K562 (cell line): Measurements from ENCODE around the gene NVL. TPM values are rescaled to one million over a fixed set of nuclear protein-coding genes. Genes with fewer than 3 reads are reported as not detected.

Source experiments
- CREBBP ChIP-seq: IDR thresholded peaks from one replicate; pipeline ENCODE4 v1.6.1; 2012; ENCODE audit warnings: low read depth, mild to moderate bottlenecking, control low read depth, inconsistent platforms, low read length
- ELF1 ChIP-seq: fragments of 200-800 bp; sonication (Bioruptor generic); IDR thresholded peaks from 2 replicates; pipeline ENCODE4 v1.6.1; 2016; ENCODE audit warnings: missing genetic modification characterization, missing compliant biosample characterization
- FOXA3 ChIP-seq, 2 experiments: fragments of 450-650 bp in 1 of 2; sonication (generic) in 1 of 2; formaldehyde crosslinking; IDR thresholded peaks in 1 of 2; conservative IDR thresholded peaks in 1 of 2; 2 replicates each; pipeline versions ENCODE4 v1.4.0 to v1.8.0; 2020 to 2022; ENCODE audit warnings: mild to moderate bottlenecking in 2 of 2, missing genetic modification reagents in 1 of 2
- GABPB2 ChIP-seq: fragments of 250-450 bp; sonication (Bioruptor Pico); conservative IDR thresholded peaks from 2 replicates; pipeline ENCODE4 v1.5.1; 2021; ENCODE audit warnings: mild to moderate bottlenecking
- HNRNPLL ChIP-seq: fragments of 200-400 bp; formaldehyde crosslinking; IDR thresholded peaks from 2 replicates; pipeline ENCODE4 v1.6.1; 2017; ENCODE audit warnings: low read length, low read depth, mild to moderate bottlenecking; ENCODE audit not compliant: poor library complexity, severe bottlenecking
- MAFF ChIP-seq: IDR thresholded peaks from 2 replicates; pipeline ENCODE4 v1.6.1; 2012; ENCODE audit warnings: low read length, improper control_type of control experiment
- MEF2D ChIP-seq: conservative IDR thresholded peaks from 2 replicates; pipeline ENCODE4 v1.6.1; 2016; ENCODE audit warnings: low read depth, missing genetic modification characterization, missing compliant biosample characterization
- NFIC ChIP-seq: fragments of 450-650 bp; IDR thresholded peaks from 2 replicates; pipeline ENCODE4 v1.6.1; 2017; ENCODE audit warnings: mild to moderate bottlenecking, inconsistent platforms
- PHF8 ChIP-seq: fragments of 200-600 bp; sonication (generic); IDR thresholded peaks from 2 replicates; pipeline ENCODE4 v1.6.1; 2012; ENCODE audit warnings: mixed run types, mild to moderate bottlenecking, inconsistent platforms, low read length, moderate library complexity, borderline replicate concordance
- PML ChIP-seq: IDR thresholded peaks from 2 replicates; pipeline ENCODE4 v1.6.1; 2012; ENCODE audit warnings: low read length, inconsistent platforms
- TARDBP ChIP-seq: fragments of 450-650 bp; IDR thresholded peaks from 2 replicates; pipeline ENCODE4 v1.6.1; 2016
- ZBED1 ChIP-seq: IDR thresholded peaks from 2 replicates; pipeline ENCODE4 v1.6.1; 2014
- polyA plus RNA-seq, 8 experiments: library from polyadenylated mRNA; depleted of rRNA in 4 of 8; stranded (reverse) in 5 of 8; unstranded in 3 of 8; fragments of >200 nt; fragmentation: Nextera tagmentation in 2 of 8; fragmentation: Illumina TruSeq in 1 of 8; extraction: Ambion mirVana in 2 of 8; extraction: Trizol in 1 of 8; gene quantifications; 2 replicates each; pipeline versions ENCODE4 v1.2.1 to v1.2.3, GENCODE V29; 2011 to 2014; ENCODE audit warnings: inconsistent platforms in 1 of 8, missing spikeins in 1 of 8
- total RNA-seq, 7 experiments: library from RNA; depleted of rRNA in 6 of 7; stranded (reverse); fragments of >200 nt in 6 of 7; fragmentation: Illumina TruSeq in 2 of 7; extraction: Trizol in 2 of 7; gene quantifications; 2 replicates each; pipeline versions ENCODE4 v1.2.1 to v1.2.3, GENCODE V29; 2011 to 2021; ENCODE audit warnings: low replicate concordance in 1 of 7
- TF ChIP-seq, protein P1 (sequence below): fragments of 250-450 bp; sonication (Bioruptor Pico); IDR thresholded peaks from 2 replicates; pipeline ENCODE4 v1.5.0; 2021; ENCODE audit warnings: mild to moderate bottlenecking, borderline replicate concordance
- TF ChIP-seq, protein P2 (sequence below), 2 experiments: fragments of 200-800 bp in 1 of 2; sonication (Bioruptor generic) in 1 of 2; sonication (generic) in 1 of 2; formaldehyde crosslinking in 1 of 2; IDR thresholded peaks in 1 of 2; conservative IDR thresholded peaks in 1 of 2; 2 replicates each; pipeline versions ENCODE4 v1.5.0 to v1.6.1; 2016 to 2020; ENCODE audit warnings: missing compliant biosample characterization in 1 of 2, missing genetic modification characterization in 1 of 2, missing genetic modification reagents in 1 of 2
- TF ChIP-seq, protein P3 (sequence below): sonication (generic); formaldehyde crosslinking; IDR thresholded peaks from 2 replicates; pipeline ENCODE4 v1.8.1; 2023; ENCODE audit warnings: mild to moderate bottlenecking, missing genetic modification reagents
- TF ChIP-seq, protein P4 (sequence below): fragments of 250-450 bp; sonication (Bioruptor Pico); IDR thresholded peaks from 2 replicates; pipeline ENCODE4 v1.4.0; 2020; ENCODE audit warnings: mild to moderate bottlenecking, moderate library complexity, borderline replicate concordance
- TF ChIP-seq, protein P5 (sequence below): sonication (generic); formaldehyde crosslinking; IDR thresholded peaks from 2 replicates; pipeline ENCODE4 v1.9.0; 2022; ENCODE audit warnings: mild to moderate bottlenecking, missing genetic modification reagents

The NVL gene
- total and polyA plus RNA-seq, 9 of the 15 experiments (the other 6 are each of a cell fraction or from before 2014, with no cell fraction given): 32.5 to 86.6 (median 62.9) TPM

DNA sequence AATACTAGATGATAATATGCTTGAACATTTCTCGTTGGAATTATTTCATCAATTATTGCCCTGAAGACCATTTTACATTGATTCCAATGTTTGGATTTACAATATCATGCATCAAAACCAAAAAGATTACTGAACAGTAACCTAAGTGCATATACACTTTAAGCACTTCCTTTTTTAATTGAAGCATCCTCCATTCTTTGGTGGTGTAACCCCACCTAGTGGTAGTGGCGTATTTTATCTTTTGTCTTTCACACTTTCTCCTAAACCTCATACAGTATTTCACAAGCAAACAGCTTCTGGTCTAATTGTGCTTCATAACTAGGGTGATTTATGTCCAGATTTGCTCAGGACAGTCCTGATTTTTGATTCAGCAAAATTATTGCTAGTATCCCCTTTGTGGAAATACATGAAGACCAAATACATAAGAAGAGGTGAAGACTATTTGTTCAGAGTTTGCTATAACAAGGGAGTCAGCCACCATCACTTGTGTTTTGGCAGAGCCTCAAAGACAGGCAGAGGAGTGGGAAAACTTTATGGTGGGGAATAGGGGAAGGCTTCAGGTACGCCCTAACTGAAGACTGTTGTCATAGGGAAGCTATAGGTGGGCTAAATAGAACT is 3.4 kb upstream of the NVL start (continued):
- TF ChIP-seq, protein P1, sequence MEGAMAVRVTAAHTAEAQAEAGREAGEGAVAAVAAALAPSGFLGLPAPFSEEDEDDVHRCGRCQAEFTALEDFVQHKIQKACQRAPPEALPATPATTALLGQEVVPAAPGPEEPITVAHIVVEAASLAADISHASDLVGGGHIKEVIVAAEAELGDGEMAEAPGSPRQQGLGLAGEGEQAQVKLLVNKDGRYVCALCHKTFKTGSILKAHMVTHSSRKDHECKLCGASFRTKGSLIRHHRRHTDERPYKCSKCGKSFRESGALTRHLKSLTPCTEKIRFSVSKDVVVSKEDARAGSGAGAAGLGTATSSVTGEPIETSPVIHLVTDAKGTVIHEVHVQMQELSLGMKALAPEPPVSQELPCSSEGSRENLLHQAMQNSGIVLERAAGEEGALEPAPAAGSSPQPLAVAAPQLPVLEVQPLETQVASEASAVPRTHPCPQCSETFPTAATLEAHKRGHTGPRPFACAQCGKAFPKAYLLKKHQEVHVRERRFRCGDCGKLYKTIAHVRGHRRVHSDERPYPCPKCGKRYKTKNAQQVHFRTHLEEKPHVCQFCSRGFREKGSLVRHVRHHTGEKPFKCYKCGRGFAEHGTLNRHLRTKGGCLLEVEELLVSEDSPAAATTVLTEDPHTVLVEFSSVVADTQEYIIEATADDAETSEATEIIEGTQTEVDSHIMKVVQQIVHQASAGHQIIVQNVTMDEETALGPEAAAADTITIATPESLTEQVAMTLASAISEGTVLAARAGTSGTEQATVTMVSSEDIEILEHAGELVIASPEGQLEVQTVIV (CRISPR knock-in tag): no peak
- TF ChIP-seq PHF8 (no peak), NFIC (no peak), CREBBP (no peak), HNRNPLL (no peak), GABPB2 (no peak), ELF1 (tag) (peak; percentile 43; the same call in 1 of the 2 replicates), MAFF (no peak; the same call in 1 of the 2 replicates), PML (no peak; the same call in 1 of the 2 replicates), TARDBP (no peak), MEF2D (tag) (no peak), FOXA3 (CRISPR knock-in tag; conservative IDR thresholded peaks at IDR 0.05 in 1 of 2, IDR thresholded peaks at IDR 0.05 in 1 of 2) (no peak), ZBED1 (no peak)
- TF ChIP-seq, protein P2, sequence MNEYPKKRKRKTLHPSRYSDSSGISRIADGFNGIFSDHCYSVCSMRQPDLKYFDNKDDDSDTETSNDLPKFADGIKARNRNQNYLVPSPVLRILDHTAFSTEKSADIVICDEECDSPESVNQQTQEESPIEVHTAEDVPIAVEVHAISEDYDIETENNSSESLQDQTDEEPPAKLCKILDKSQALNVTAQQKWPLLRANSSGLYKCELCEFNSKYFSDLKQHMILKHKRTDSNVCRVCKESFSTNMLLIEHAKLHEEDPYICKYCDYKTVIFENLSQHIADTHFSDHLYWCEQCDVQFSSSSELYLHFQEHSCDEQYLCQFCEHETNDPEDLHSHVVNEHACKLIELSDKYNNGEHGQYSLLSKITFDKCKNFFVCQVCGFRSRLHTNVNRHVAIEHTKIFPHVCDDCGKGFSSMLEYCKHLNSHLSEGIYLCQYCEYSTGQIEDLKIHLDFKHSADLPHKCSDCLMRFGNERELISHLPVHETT (CRISPR knock-in tag; conservative IDR thresholded peaks at IDR 0.05 in 1 of 2, IDR thresholded peaks at IDR 0.05 in 1 of 2): no peak
- TF ChIP-seq, protein P3, sequence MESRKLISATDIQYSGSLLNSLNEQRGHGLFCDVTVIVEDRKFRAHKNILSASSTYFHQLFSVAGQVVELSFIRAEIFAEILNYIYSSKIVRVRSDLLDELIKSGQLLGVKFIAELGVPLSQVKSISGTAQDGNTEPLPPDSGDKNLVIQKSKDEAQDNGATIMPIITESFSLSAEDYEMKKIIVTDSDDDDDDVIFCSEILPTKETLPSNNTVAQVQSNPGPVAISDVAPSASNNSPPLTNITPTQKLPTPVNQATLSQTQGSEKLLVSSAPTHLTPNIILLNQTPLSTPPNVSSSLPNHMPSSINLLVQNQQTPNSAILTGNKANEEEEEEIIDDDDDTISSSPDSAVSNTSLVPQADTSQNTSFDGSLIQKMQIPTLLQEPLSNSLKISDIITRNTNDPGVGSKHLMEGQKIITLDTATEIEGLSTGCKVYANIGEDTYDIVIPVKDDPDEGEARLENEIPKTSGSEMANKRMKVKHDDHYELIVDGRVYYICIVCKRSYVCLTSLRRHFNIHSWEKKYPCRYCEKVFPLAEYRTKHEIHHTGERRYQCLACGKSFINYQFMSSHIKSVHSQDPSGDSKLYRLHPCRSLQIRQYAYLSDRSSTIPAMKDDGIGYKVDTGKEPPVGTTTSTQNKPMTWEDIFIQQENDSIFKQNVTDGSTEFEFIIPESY: no peak
- TF ChIP-seq, protein P4, sequence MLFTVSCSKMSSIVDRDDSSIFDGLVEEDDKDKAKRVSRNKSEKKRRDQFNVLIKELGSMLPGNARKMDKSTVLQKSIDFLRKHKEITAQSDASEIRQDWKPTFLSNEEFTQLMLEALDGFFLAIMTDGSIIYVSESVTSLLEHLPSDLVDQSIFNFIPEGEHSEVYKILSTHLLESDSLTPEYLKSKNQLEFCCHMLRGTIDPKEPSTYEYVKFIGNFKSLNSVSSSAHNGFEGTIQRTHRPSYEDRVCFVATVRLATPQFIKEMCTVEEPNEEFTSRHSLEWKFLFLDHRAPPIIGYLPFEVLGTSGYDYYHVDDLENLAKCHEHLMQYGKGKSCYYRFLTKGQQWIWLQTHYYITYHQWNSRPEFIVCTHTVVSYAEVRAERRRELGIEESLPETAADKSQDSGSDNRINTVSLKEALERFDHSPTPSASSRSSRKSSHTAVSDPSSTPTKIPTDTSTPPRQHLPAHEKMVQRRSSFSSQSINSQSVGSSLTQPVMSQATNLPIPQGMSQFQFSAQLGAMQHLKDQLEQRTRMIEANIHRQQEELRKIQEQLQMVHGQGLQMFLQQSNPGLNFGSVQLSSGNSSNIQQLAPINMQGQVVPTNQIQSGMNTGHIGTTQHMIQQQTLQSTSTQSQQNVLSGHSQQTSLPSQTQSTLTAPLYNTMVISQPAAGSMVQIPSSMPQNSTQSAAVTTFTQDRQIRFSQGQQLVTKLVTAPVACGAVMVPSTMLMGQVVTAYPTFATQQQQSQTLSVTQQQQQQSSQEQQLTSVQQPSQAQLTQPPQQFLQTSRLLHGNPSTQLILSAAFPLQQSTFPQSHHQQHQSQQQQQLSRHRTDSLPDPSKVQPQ (CRISPR knock-in tag): no peak
- TF ChIP-seq, protein P5, sequence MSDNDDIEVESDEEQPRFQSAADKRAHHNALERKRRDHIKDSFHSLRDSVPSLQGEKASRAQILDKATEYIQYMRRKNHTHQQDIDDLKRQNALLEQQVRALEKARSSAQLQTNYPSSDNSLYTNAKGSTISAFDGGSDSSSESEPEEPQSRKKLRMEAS: no peak
